OCI-LY7 (cell line): ENCODE data around the gene TMEM18. TPM values are rescaled to one million over a fixed set of nuclear protein-coding genes. Genes with fewer than 3 reads are reported as not detected.

Experiments used
- BruUV-seq: library from RNA; stranded (reverse); fragments of 400-500 nt; replicated peaks from 2 replicates; lab custom pipeline; 2021; lab: Mats Ljungman, UMichigan
- CTCF ChIA-PET: fragments of 300-600 bp; sonication (Branson Sonifier 250); formaldehyde crosslinking; loops from one replicate; lab custom pipeline; 2022; ENCODE audit warnings: antibody characterized with exemption; ENCODE audit not compliant: unreplicated experiment; lab: Charles Lee
- POLR2A ChIA-PET: fragments of 300-600 bp; sonication (Branson Sonifier 250); formaldehyde crosslinking; loops from one replicate; lab custom pipeline; 2022; ENCODE audit warnings: antibody characterized with exemption; lab: Charles Lee
- DNase-seq: peaks from one replicate; pipeline ENCODE4 v3.0.0-alpha.2; 2015; ENCODE audit warnings: low spot score
- H2AFZ ChIP-seq: fragments of 200-600 bp; sonication (generic), shearing (Covaris generic); 2 replicates; pipeline ENCODE4 v1.6.1; 2014; ENCODE audit warnings: mild to moderate bottlenecking, antibody characterized with exemption, low read length, moderate library complexity
- H3K27ac ChIP-seq: fragments of 200-600 bp; sonication (generic); 2 replicates; pipeline ENCODE4 v1.5.1; 2014; ENCODE audit warnings: mixed run types, low read depth, mild to moderate bottlenecking, moderate library complexity, low read length, inconsistent platforms; ENCODE audit not compliant: poor library complexity, severe bottlenecking
- H3K36me3 ChIP-seq: fragments of 200-600 bp; sonication (generic); 2 replicates; pipeline ENCODE4 v1.6.1; 2014; ENCODE audit warnings: mild to moderate bottlenecking, antibody characterized with exemption, low read length, moderate library complexity, mixed read lengths; ENCODE audit not compliant: insufficient read depth
- H3K4me1 ChIP-seq: fragments of 200-600 bp; sonication (generic); 2 replicates; pipeline ENCODE4 v1.5.1; 2014; ENCODE audit warnings: mild to moderate bottlenecking, low read length; ENCODE audit not compliant: insufficient read depth, poor library complexity, severe bottlenecking
- H3K4me2 ChIP-seq: fragments of 200-600 bp; sonication (generic); 2 replicates; pipeline ENCODE4 v1.6.1; 2014; ENCODE audit warnings: mild to moderate bottlenecking, low read length
- H3K4me3 ChIP-seq: fragments of 200-600 bp; sonication (generic); 2 replicates; pipeline ENCODE4 v1.5.1; 2014; ENCODE audit warnings: mild to moderate bottlenecking, low read depth, low read length; ENCODE audit not compliant: poor library complexity, severe bottlenecking
- H3K79me2 ChIP-seq: fragments of 200-600 bp; sonication (generic); 2 replicates; pipeline ENCODE4 v1.6.1; 2016; ENCODE audit warnings: low read depth, mild to moderate bottlenecking, low read length, moderate library complexity, mixed read lengths; ENCODE audit not compliant: insufficient read depth
- H3K9me2 ChIP-seq: fragments of 200-600 bp; sonication (generic); 2 replicates; pipeline ENCODE4 v1.6.1; 2016; ENCODE audit warnings: mild to moderate bottlenecking, low read length, mixed read lengths; ENCODE audit not compliant: insufficient read depth
- H3K9me3 ChIP-seq: fragments of 200-600 bp; sonication (generic); 2 replicates; pipeline ENCODE4 v1.6.1; 2014; ENCODE audit warnings: mild to moderate bottlenecking, mixed run types, low read length, mixed read lengths
- H4K20me1 ChIP-seq: fragments of 200-600 bp; sonication (generic); 2 replicates; pipeline ENCODE4 v1.6.1; 2014; ENCODE audit warnings: mild to moderate bottlenecking, antibody characterized with exemption, low read length, moderate library complexity, mixed read lengths; ENCODE audit not compliant: insufficient read depth
- CTCF ChIP-seq: fragments of 200-600 bp; sonication (generic); conservative IDR thresholded peaks from 2 replicates; pipeline ENCODE4 v1.5.1; 2014; ENCODE audit warnings: mild to moderate bottlenecking, antibody characterized with exemption, low read length, moderate library complexity, mixed read lengths
- EZH2phosphoT487 ChIP-seq: fragments of 200-600 bp; sonication (generic); IDR thresholded peaks from 2 replicates; pipeline ENCODE4 v1.6.1; 2018; ENCODE audit warnings: low read depth, borderline replicate concordance, mild to moderate bottlenecking, mixed run types, antibody characterized with exemption, low read length, moderate library complexity, mixed read lengths
- intact Hi-C: fragments of 100-400 bp; cut with micrococcal nuclease; formaldehyde crosslinking; loops from one replicate; pipeline ENCODE4 v1.10.0; 2022; ENCODE audit not compliant: unreplicated experiment
- total RNA-seq, 2 experiments: library from RNA; depleted of rRNA in 1 of 2; stranded (reverse); fragments of >200 nt in 1 of 2; shearing (Covaris generic) in 1 of 2; gene quantifications; 2 replicates each; pipeline ENCODE4 v1.2.3, GENCODE V29; 2014 to 2022

The TMEM18 gene
- total RNA-seq, 2 experiments from 2014 or later: 18.2 to 31.1 TPM

DNA sequence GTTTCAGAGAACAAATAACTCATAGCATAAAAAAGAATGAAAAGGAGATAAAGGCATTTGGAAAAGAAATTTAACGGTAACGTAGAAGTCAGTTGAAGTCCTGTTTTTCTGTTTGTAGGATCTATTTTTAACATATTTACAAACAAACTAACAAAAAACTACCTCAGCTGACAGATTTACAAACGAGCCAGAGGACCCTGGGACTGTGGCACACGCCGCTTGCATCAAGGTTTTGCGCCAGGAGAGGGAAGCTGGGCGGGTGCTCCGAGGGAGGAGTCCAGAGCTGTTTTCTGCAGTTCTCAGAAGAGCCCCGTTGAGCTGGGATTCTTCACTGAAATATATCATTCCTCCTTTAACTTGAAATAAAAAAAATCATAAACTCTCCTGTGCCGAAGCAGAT is 13.6 kb upstream of the TMEM18 start:
- ChIA-PET CTCF (no interaction called here), POLR2A (no interaction called here)
- no peak for DNase-seq
- Histone ChIP-seq H3K9me2 (no peaks in the 10 kb centered on the region), H3K79me2 (no peaks in the 10 kb centered on the region), H2AFZ (no peak overlapping the region), H3K4me1 (peaks cover under 1% of the 10 kb centered on the region), H3K4me3 (no peak overlapping the region), H3K36me3 (no peaks in the 10 kb centered on the region), H4K20me1 (no peaks in the 10 kb centered on the region), H3K4me2 (no peak overlapping the region), H3K9me3 (peaks cover 14% of the 10 kb centered on the region; the same call in 1 of the 2 replicates), H3K27ac (no peak overlapping the region)
- intact Hi-C loops: no loop called here
- BruUV-seq: no TSS peak
- TF ChIP-seq EZH2phosphoT487 (no peak), CTCF (no peak)

DNA sequence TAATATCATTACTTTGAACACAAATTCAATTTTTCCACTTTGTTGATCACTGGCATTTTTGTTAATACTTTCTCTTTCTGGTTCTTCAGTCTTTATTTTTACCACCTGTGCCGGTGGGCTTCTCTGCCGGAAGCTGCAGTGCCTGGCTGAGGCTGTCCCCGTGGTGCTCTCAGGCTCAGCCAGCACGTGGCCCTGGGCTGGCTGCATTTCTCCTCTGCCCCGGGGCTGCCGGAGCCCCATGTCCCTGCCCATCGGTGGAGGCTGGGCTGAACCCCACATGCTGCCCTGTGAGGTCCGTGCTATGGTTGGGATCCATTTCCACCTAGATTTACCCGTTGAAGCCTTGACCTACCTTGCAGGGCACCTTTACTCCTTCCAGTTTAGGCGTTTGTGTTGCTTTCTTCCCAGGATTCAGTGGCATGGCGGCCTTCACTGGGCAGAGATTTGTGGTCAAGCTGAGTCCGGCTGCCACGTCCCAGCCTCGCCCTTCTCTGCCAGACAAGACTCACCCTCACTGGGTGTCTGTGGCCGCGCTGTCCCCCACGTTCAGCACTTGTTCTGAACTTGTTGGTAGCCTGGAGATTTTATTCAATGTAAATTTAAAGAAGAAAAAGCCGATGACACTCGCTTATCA is 12.8 kb upstream of the TMEM18 start:
- BruUV-seq: no TSS peak
- Histone ChIP-seq H3K4me1 (no peaks in the 10 kb centered on the region), H3K4me2 (no peak overlapping the region), H3K36me3 (no peaks in the 10 kb centered on the region), H3K27ac (no peak overlapping the region), H4K20me1 (no peaks in the 10 kb centered on the region), H3K4me3 (no peak overlapping the region), H3K79me2 (no peaks in the 10 kb centered on the region), H3K9me2 (no peaks in the 10 kb centered on the region), H3K9me3 (peaks cover 23% of the 10 kb centered on the region; the same call in 1 of the 2 replicates), H2AFZ (no peak overlapping the region)
- ChIA-PET CTCF (no interaction called here), POLR2A (no interaction called here)
- DNase-seq: no peak
- TF ChIP-seq EZH2phosphoT487 (no peak), CTCF (no peak)
- intact Hi-C loops: no loop called here

DNA sequence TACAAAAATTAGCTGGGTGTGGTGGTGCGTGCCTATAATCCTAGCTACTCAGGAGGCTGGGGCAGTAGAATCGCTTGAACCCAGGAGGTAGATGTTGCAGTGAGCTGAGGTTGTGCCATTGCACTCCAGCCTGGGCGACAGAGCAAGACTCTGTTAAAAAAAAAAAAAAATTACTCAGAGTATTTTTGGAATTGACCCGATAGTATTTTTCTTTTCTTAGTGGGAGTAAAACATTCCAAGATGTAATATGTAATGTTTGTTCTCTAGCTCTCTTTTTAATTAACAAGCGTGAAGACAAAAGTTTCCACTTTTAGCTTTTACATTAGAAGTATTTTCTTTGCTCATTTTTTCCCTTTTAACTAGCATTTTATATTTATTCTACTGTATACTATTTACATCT is 12.0 kb upstream of the TMEM18 start:
- H4K20me1 ChIP-seq: no peaks in the 10 kb centered on the region
- intact Hi-C loops: no loop called here
- H3K4me1 ChIP-seq: no peaks in the 10 kb centered on the region
- ChIA-PET POLR2A (no interaction called here), CTCF (no interaction called here)
- TF ChIP-seq CTCF (no peak), EZH2phosphoT487 (no peak)
- no peak overlapping the region for H3K27ac ChIP-seq
- no peaks in the 10 kb centered on the region for H3K9me2 ChIP-seq
- no peak overlapping the region for H2AFZ ChIP-seq
- H3K36me3 ChIP-seq: no peaks in the 10 kb centered on the region
- no peaks in the 10 kb centered on the region for H3K79me2 ChIP-seq
- no peak overlapping the region for H3K4me2 ChIP-seq
- DNase-seq: no peak
- BruUV-seq: no TSS peak
- H3K4me3 ChIP-seq: no peak overlapping the region
- H3K9me3 ChIP-seq: peaks cover 25% of the 10 kb centered on the region; the same call in 1 of the 2 replicates
